ENCODE results near the gene VPS26C. TPM values are rescaled to one million over a fixed set of nuclear protein-coding genes. Genes with fewer than 3 reads are reported as not detected.

The VPS26C gene
- total RNA-seq, 1 donor from 2014 or later, result 31.2 TPM

GRCh38 chr21:37263827-37264600 lies 3.1 kb downstream of the VPS26C start:
- TF ChIP-seq CTCF (conservative IDR thresholded peaks at IDR 0.05; ENCODE audit: low read depth, low read length), result no peak
- no peak overlapping the region for H3K4me3 ChIP-seq (ENCODE audit: low read depth, low read length)
- no peak for DNase-seq (ENCODE audit: low read depth)

DNA sequence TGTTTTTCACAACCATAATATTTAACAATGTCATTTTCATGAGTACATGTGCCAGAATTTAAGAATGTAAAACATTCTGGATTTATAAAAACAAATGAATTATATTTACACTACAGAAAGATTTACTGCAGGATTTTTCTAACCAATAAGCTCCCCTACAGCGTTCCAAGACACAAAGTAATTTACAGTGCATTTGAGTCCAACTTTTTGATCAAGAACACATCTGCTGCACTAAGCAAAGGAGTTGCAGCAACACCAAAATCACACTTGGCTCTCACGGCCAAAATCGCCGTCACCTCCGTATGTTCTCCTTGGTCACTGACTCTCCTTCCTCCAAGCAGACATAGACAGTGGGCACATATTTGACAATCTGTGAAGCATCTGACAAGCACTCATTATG lies 7.7 kb downstream of the VPS26C start:
- no peak for DNase-seq (ENCODE audit: low read depth)
- TF ChIP-seq CTCF (conservative IDR thresholded peaks at IDR 0.05; ENCODE audit: low read depth, low read length), result no peak
- H3K4me3 ChIP-seq (ENCODE audit: low read depth, low read length), result no peak overlapping the region

DNA sequence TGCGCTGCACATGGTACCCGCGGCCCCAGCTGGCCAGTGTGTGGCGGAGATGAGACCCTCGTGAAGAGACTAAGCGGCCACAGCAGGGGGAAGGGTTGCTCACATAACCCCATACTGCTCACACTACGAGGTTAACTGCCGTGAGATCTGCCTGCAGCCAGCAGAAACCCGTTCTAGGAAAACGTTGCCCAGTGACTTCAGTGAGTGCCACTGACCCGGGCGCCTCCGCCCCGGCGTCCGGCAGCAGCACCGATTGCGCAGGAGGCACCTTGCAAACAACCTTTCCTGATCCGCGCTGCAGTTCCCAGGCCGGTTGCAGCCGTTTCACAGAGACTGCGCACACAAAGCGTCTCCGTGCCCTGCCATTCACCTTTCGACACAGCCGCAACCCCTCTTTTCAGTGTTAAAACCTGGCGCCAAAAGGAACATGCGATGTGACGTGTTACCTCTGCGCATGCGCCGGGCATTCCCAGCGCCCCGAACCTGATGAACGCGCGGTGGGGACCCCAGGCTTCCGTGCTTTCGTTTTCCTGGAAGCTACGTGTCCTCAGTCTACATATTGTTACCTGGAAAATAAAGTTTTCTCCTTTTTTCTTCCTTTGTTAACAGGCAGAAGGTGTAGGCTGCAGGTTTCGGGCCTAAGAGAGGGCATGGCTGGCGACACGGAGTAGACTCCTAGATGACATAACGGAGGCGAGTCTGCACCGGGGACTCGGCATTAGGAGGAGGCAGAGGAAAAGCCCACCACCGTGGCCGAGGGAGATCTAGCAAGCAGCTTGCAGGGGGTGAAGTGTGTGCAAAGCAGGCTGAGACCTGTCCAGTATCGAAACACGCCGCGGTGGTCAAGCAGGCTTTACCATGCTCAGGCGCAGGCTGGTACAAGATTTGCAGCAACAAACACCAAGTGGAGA lies 8.9 kb downstream of the VPS26C start:
- no peak for DNase-seq (ENCODE audit: low read depth)
- no peak for TF ChIP-seq CTCF (conservative IDR thresholded peaks at IDR 0.05; ENCODE audit: low read depth, low read length)
- H3K4me3 ChIP-seq (ENCODE audit: low read depth, low read length), result peak overlapping the region; percentile 55

- DNase-seq (ENCODE audit: low read depth), result no peak
- peak overlapping the region; percentile 55 for H3K4me3 ChIP-seq (ENCODE audit: low read depth, low read length)
- no peak for TF ChIP-seq CTCF (conservative IDR thresholded peaks at IDR 0.05; ENCODE audit: low read depth, low read length)
Observed at GRCh38 chr21:37257511-37257966, 9.6 kb downstream of the VPS26C start.

GRCh38 chr21:37253991-37254390 lies 13.1 kb downstream of the VPS26C start:
- no peak for DNase-seq (ENCODE audit: low read depth)
- no peak for TF ChIP-seq CTCF (conservative IDR thresholded peaks at IDR 0.05; ENCODE audit: low read depth, low read length)
- H3K4me3 ChIP-seq (ENCODE audit: low read depth, low read length), result no peak overlapping the region

DNA sequence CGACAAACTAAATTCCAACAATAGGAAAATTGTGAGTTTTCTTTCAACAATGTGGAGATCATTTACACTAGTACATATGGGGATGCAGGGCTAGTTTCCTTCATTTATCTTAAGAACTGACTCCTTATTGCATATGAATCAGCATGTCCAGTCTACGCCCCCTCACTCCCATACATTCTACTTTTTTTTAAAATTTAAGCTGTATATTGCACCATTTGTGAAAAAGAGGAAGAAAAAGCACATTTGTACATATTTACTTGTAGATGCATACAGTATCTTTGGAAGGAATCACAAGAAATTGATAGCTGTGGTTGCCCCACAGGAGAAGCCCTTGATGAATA lies 15.9 kb downstream of the VPS26C start:
- H3K4me3 ChIP-seq (ENCODE audit: low read depth, low read length), result no peak overlapping the region
- no peak for TF ChIP-seq CTCF (conservative IDR thresholded peaks at IDR 0.05; ENCODE audit: low read depth, low read length)

More for the DNA sequence above, 15.9 kb downstream of the VPS26C start:
- DNase-seq (ENCODE audit: low read depth), result no peak

All from epithelial cell of proximal tubule (primary cell).